Left kidney (tissue), 2 donors: ENCODE measurements around the gene C10orf90. TPM values are rescaled to one million over a fixed set of nuclear protein-coding genes. Genes with fewer than 3 reads are reported as not detected.

Experiments
- DNase-seq: peaks from one replicate; pipeline ENCODE4 v3.0.0-alpha.2; 2013
- polyA plus RNA-seq: library from polyadenylated mRNA; unstranded; fragments of 120-200 nt; gene quantifications from one replicate; pipeline ENCODE4 v1.2.1, GENCODE V29; 2013; ENCODE audit not compliant: insufficient read length

The C10orf90 gene
- polyA plus RNA-seq, 1 donor, result 0.45 TPM

GRCh38 chr10:126673565-126673964 lies 3.1 kb upstream of the C10orf90 start:
- no peak for DNase-seq

GRCh38 chr10:126671402-126671975 lies 996 bp upstream of the C10orf90 start:
- no peak for DNase-seq

- no peak for DNase-seq
These were observed 385 bp upstream of the C10orf90 start for GRCh38 chr10:126670895-126671261.

GRCh38 chr10:126669168-126669567 lies 1.3 kb downstream of the C10orf90 start:
- no peak for DNase-seq

GRCh38 chr10:126668505-126668904 lies 2.0 kb downstream of the C10orf90 start:
- DNase-seq, result no peak

- no peak for DNase-seq
These were observed 2.9 kb downstream of the C10orf90 start for GRCh38 chr10:126667568-126667967.

- no peak for DNase-seq
These were observed 5.3 kb downstream of the C10orf90 start for GRCh38 chr10:126665207-126665606.

GRCh38 chr10:126663880-126664279 lies 6.6 kb downstream of the C10orf90 start:
- no peak for DNase-seq

GRCh38 chr10:126663328-126663727 lies 7.2 kb downstream of the C10orf90 start:
- DNase-seq, result no peak

GRCh38 chr10:126661841-126662515 lies 8.5 kb downstream of the C10orf90 start:
- no peak for DNase-seq

- no peak for DNase-seq
These were observed 9.1 kb downstream of the C10orf90 start for GRCh38 chr10:126661356-126661755.

- DNase-seq, result no peak
These were observed 10.7 kb downstream of the C10orf90 start for GRCh38 chr10:126659750-126660149.

- no peak for DNase-seq
These were observed 11.6 kb downstream of the C10orf90 start for GRCh38 chr10:126658928-126659327.

- no peak for DNase-seq
These were observed 15.9 kb downstream of the C10orf90 start for GRCh38 chr10:126654579-126654978.

- DNase-seq, result no peak
These were observed 19.0 kb downstream of the C10orf90 start for GRCh38 chr10:126651467-126651866.

- no peak for DNase-seq
These were observed 20.3 kb downstream of the C10orf90 start for GRCh38 chr10:126650161-126650560.

- no peak for DNase-seq
These were observed 23.4 kb downstream of the C10orf90 start for GRCh38 chr10:126647116-126647515.

GRCh38 chr10:126646110-126646509 lies 24.4 kb downstream of the C10orf90 start:
- no peak for DNase-seq

- DNase-seq, result no peak
These were observed 30.1 kb downstream of the C10orf90 start for GRCh38 chr10:126640401-126640800.

- no peak for DNase-seq
These were observed 31.4 kb downstream of the C10orf90 start for GRCh38 chr10:126639084-126639483.

GRCh38 chr10:126638542-126638941 lies 32.0 kb downstream of the C10orf90 start:
- no peak for DNase-seq

- no peak for DNase-seq
These were observed 33.0 kb downstream of the C10orf90 start for GRCh38 chr10:126637501-126637900.

GRCh38 chr10:126634911-126635310 lies 35.6 kb downstream of the C10orf90 start:
- peak; percentile 24 for DNase-seq

- DNase-seq, result no peak
These were observed 36.1 kb downstream of the C10orf90 start for GRCh38 chr10:126634347-126634746.
